OCI-M2 (cell line): ENCODE measurements around the gene LRP10.
"Not testable (repeated sequence)": the region's sequence is repeated elsewhere in the genome, so short reads cannot be mapped to it uniquely, and the experiment has no call there.

Experiments
- DNase-seq: peaks from one replicate; lab custom pipeline; 2025; ENCODE audit not compliant: unreplicated experiment; lab: John Stamatoyannopoulos, UW

The LRP10 gene

GRCh38 chr14:22871224-22872032 lies at the start of gene LRP10:
TSS of gene LRP10 (plus strand) at chr14:22871740. CDS start at chr14:22872304, 564 bp downstream.
- peak; percentile 89 for DNase-seq

GRCh38 chr14:22822016-22822570 lies 49.4 kb upstream of the LRP10 start:
- no peak for DNase-seq

- no peak for DNase-seq
Observed at GRCh38 chr14:22822571-22823098, 48.9 kb upstream of the LRP10 start.

GRCh38 chr14:22824711-22825359 lies 46.7 kb upstream of the LRP10 start:
- no peak for DNase-seq

GRCh38 chr14:22829076-22829660 lies 42.4 kb upstream of the LRP10 start:
- DNase-seq: not testable (repeated sequence)

- peak; percentile 73 for DNase-seq
Observed at GRCh38 chr14:22829661-22830442, 41.7 kb upstream of the LRP10 start, which contains the start of gene MRPL52. TSS of gene MRPL52 (plus strand) at chr14:22829887. CDS start at chr14:22829913, 26 bp downstream.

GRCh38 chr14:22830443-22831010 lies 41.0 kb upstream of the LRP10 start:
- DNase-seq: no peak

GRCh38 chr14:22835505-22835904 lies 36.0 kb upstream of the LRP10 start:
- DNase-seq: no peak

GRCh38 chr14:22836301-22837113 lies 35.0 kb upstream of the LRP10 start, which contains the start of gene MMP14:
TSS of gene MMP14 (plus strand) at chr14:22836585. CDS start at chr14:22836818, 233 bp downstream.
- DNase-seq: no peak

- DNase-seq: no peak
Observed at GRCh38 chr14:22837114-22837749, 34.3 kb upstream of the LRP10 start.

- DNase-seq: no peak
Observed at GRCh38 chr14:22837750-22838538, 33.6 kb upstream of the LRP10 start.

- DNase-seq: no peak
Observed at GRCh38 chr14:22838631-22839041, 32.9 kb upstream of the LRP10 start.

GRCh38 chr14:22839159-22839779 lies 32.3 kb upstream of the LRP10 start:
- DNase-seq: no peak

GRCh38 chr14:22841311-22841710 lies 30.2 kb upstream of the LRP10 start:
- no peak for DNase-seq

- DNase-seq: no peak
Observed at GRCh38 chr14:22841769-22842168, 29.8 kb upstream of the LRP10 start.

GRCh38 chr14:22842211-22843122 lies 29.1 kb upstream of the LRP10 start:
- DNase-seq: no peak
